B cell (primary cell): ENCODE measurements around the gene RDH8. TPM values are rescaled to one million over a fixed set of nuclear protein-coding genes. Genes with fewer than 3 reads are reported as not detected.

Source experiments
- ATAC-seq: fragments of 200-7000 bp; cut with Tn5 transposase; one replicate; pipeline ENCODE4 v1.10.0; 2021; ENCODE audit warnings: low read depth, mild to moderate bottlenecking, moderate number of reproducible peaks, moderate library complexity
- CTCF ChIA-PET: fragments of 350-600 bp; sonication (Branson Sonifier 250); formaldehyde crosslinking; loops from one replicate; lab custom pipeline; 2021; ENCODE audit warnings: antibody characterized with exemption, inconsistent platforms; lab: Charles Lee
- POLR2A ChIA-PET: fragments of 350-600 bp; sonication (Branson Sonifier 250); formaldehyde crosslinking; loops from one replicate; lab custom pipeline; 2021; ENCODE audit warnings: antibody characterized with exemption; lab: Charles Lee
- DNase-seq: peaks from one replicate; pipeline ENCODE4 v3.0.0; 2013
- H2AFZ ChIP-seq: 2 replicates; pipeline ENCODE4 v1.6.1; 2012; ENCODE audit warnings: mild to moderate bottlenecking, low read depth, low read length; ENCODE audit not compliant: insufficient read depth, poor library complexity, severe bottlenecking
- H3K27ac ChIP-seq, 2 donors: 1 replicate in 1 of 2; 2 replicates in 1 of 2; pipeline ENCODE4 v1.5.1; 2012 to 2013; ENCODE audit warnings: low read length in 2 of 2, mild to moderate bottlenecking in 2 of 2, moderate library complexity in 1 of 2
- H3K27me3 ChIP-seq, 4 experiments: fragments of 200-600 bp in 1 of 4; sonication (generic) in 1 of 4; replicated peaks in 1 of 4; 1 replicate in 2 of 4; 2 replicates in 2 of 4; pipeline versions ENCODE4 v1.6.1 to v1.7.0; 2013 to 2016; ENCODE audit warnings: low read length in 3 of 4, mild to moderate bottlenecking in 2 of 4, mixed read lengths in 1 of 4, moderate library complexity in 1 of 4; ENCODE audit not compliant: insufficient read depth in 4 of 4, control insufficient read depth in 3 of 4; ENCODE audit errors: control extremely low read depth in 1 of 4
- H3K36me3 ChIP-seq, 2 experiments: replicated peaks in 1 of 2; 1 replicate in 1 of 2; 2 replicates in 1 of 2; pipeline versions ENCODE4 v1.6.1 to v1.7.1; 2013; ENCODE audit warnings: low read length in 1 of 2; ENCODE audit not compliant: insufficient read depth in 2 of 2, control insufficient read depth in 1 of 2; ENCODE audit errors: control extremely low read depth in 1 of 2, extremely low read depth in 1 of 2
- H3K4me1 ChIP-seq, 2 donors: fragments of 200-600 bp in 1 of 2; sonication (generic) in 1 of 2; 1 replicate in 1 of 2; 2 replicates in 1 of 2; pipeline versions ENCODE4 v1.5.1 to v1.6.1; 2013 to 2017; ENCODE audit warnings: low read length in 2 of 2; ENCODE audit not compliant: control insufficient read depth in 2 of 2, insufficient read depth in 2 of 2
- H3K4me2 ChIP-seq: replicated peaks from 2 replicates; pipeline ENCODE3; 2012; ENCODE audit warnings: mild to moderate bottlenecking, low read depth, low read length; ENCODE audit not compliant: poor library complexity, severe bottlenecking
- H3K4me3 ChIP-seq, 5 experiments: fragments of 200-600 bp in 1 of 5; sonication (generic) in 1 of 5; 1 replicate in 3 of 5; 2 replicates in 2 of 5; pipeline versions ENCODE4 v1.5.1 to v1.7.0; 2011 to 2016; ENCODE audit warnings: low read length in 4 of 5, mild to moderate bottlenecking in 4 of 5, low read depth in 2 of 5, control low read depth in 1 of 5, moderate library complexity in 1 of 5; ENCODE audit not compliant: insufficient read depth in 1 of 5; ENCODE audit errors: control extremely low read depth in 1 of 5, extremely low read depth in 1 of 5
- H3K79me2 ChIP-seq: fragments of 200-600 bp; sonication (generic); one replicate; pipeline ENCODE4 v1.6.0; 2016; ENCODE audit warnings: low read length; ENCODE audit not compliant: control insufficient read depth, insufficient read depth
- H3K9ac ChIP-seq: fragments of 200-600 bp; sonication (generic); 2 replicates; pipeline ENCODE4 v1.6.1; 2017; ENCODE audit warnings: mild to moderate bottlenecking, low read length, moderate library complexity
- H3K9me3 ChIP-seq, 3 donors: one replicate each; pipeline versions ENCODE4 v1.6.1 to v1.7.1; 2013; ENCODE audit warnings: low read length in 2 of 3; ENCODE audit not compliant: control insufficient read depth in 2 of 3, insufficient read depth in 1 of 3; ENCODE audit errors: control extremely low read depth in 1 of 3
- H4K20me1 ChIP-seq: 2 replicates; pipeline ENCODE4 v1.6.0; 2012; ENCODE audit warnings: mild to moderate bottlenecking, low read length; ENCODE audit not compliant: insufficient read depth, control insufficient read depth, poor library complexity, severe bottlenecking
- H3K27ac Mint-ChIP-seq: one replicate; pipeline ENCODE4 v1.8.0; 2021; ENCODE audit warnings: mixed read lengths
- H3K27me3 Mint-ChIP-seq: one replicate; pipeline ENCODE4 v1.8.0; 2021; ENCODE audit warnings: mixed read lengths
- H3K4me1 Mint-ChIP-seq: one replicate; pipeline ENCODE4 v1.8.0; 2021; ENCODE audit warnings: mixed read lengths
- H3K4me3 Mint-ChIP-seq: one replicate; pipeline ENCODE4 v1.8.0; 2021; ENCODE audit warnings: mixed read lengths
- H3K9me3 Mint-ChIP-seq: one replicate; pipeline ENCODE4 v1.8.0; 2022; ENCODE audit warnings: mixed read lengths; ENCODE audit not compliant: insufficient read depth
- EZH2 ChIP-seq: IDR thresholded peaks from 2 replicates; pipeline ENCODE4 v1.6.1; 2012; ENCODE audit warnings: borderline replicate concordance, low read depth, mild to moderate bottlenecking, moderate library complexity, low read length; ENCODE audit not compliant: insufficient read depth, poor library complexity, severe bottlenecking
- WGBS: methylation state at CpG from one replicate; pipeline ENCODE4 v1.1.5; 2013; ENCODE audit warnings: missing lambda C conversion rate; ENCODE audit not compliant: insufficient coverage; 5-methylcytosine and 5-hydroxymethylcytosine counted together
- intact Hi-C: fragments of 100-400 bp; cut with micrococcal nuclease; formaldehyde crosslinking; loops from one replicate; pipeline ENCODE4 v1.10.0; 2022
- polyA plus RNA-seq: library from polyadenylated mRNA; depleted of rRNA; stranded (reverse); fragments of >200 nt; gene quantifications from 2 replicates; pipeline ENCODE4 v1.2.3, GENCODE V29; 2012
- total RNA-seq, 2 donors: library from RNA; stranded (reverse); fragments of 120-200 nt in 1 of 2; gene quantifications; 1 replicate in 1 of 2; 2 replicates in 1 of 2; pipeline versions ENCODE4 v1.2.3 to v1.2.4, GENCODE V29; 2013 to 2022
- TF ChIP-seq, protein P1 (sequence below): fragments of 200-600 bp; IDR thresholded peaks from one replicate; pipeline ENCODE4 v1.8.0; 2022; ENCODE audit warnings: antibody characterized with exemption, mild to moderate bottlenecking

RDH8 gene
- total and polyA plus RNA-seq, 2 donors (not counting 1 experiment from before 2014, with no cell fraction given): not detected

DNA sequence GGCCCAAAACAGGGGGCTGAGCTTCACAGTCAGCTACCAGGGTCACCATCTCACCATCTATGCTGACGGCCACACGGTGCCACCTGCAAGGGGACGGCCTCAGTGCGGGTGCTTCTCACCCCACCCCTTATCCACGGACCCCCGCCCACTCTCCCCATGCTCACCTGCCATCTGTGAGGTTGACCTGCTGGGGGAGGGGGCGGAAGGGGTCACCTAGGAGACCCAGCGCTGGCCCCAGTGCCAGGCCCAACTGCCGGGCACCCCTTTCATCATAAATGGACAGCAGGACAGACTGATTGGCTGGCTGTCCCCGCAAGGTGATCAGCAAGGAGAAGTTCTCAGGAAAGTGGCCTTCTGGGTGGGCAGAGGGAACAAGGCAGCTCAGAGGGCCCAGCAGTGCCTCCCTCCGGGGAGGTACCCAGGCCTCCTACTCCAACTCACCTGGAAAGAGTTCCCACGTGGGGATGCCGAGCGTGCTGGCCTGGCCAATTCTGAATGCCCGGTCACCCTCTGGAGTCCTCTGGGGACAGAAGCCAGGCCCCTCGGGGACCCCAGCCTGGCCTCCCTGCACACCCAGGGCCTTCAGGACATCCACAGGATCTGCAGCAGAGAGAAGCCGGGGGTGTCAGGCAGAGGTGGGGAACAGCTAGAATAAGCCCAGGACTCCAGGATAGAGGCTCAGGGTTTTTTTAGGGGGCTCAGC lies 7.5 kb upstream of the RDH8 start:
- Mint-ChIP-seq H3K4me1 (peaks cover 4% of the 10 kb centered on the region), H3K27ac (no peak overlapping the region), H3K27me3 (peaks cover 52% of the 10 kb centered on the region), H3K4me3 (no peak overlapping the region), H3K9me3 (peaks cover 3% of the 10 kb centered on the region)
- intact Hi-C loops: no loop called here
- Histone ChIP-seq H3K9me3 (peaks cover 0 to 28% (median 0%) of the 10 kb centered on the region in 3 donors), H3K4me2 (no peak overlapping the region), H3K4me1 (peaks cover 0 to 9% of the 10 kb centered on the region in 2 donors), H3K9ac (no peak overlapping the region), H3K27me3 (peaks cover 0 to 78% (median 18%) of the 10 kb centered on the region in 4 experiments), H4K20me1 (no peaks in the 10 kb centered on the region), H2AFZ (no peak overlapping the region), H3K36me3 (no peaks in the 10 kb centered on the region), H3K27ac (no peak overlapping the region), H3K4me3 (no peak overlapping the region), H3K79me2 (no peaks in the 10 kb centered on the region)
- no peak for DNase-seq
- WGBS: 81% methylated on average over 11 of the region's 17 CpGs
- POLR2A ChIA-PET: no interaction called here
- TF ChIP-seq, protein P1, sequence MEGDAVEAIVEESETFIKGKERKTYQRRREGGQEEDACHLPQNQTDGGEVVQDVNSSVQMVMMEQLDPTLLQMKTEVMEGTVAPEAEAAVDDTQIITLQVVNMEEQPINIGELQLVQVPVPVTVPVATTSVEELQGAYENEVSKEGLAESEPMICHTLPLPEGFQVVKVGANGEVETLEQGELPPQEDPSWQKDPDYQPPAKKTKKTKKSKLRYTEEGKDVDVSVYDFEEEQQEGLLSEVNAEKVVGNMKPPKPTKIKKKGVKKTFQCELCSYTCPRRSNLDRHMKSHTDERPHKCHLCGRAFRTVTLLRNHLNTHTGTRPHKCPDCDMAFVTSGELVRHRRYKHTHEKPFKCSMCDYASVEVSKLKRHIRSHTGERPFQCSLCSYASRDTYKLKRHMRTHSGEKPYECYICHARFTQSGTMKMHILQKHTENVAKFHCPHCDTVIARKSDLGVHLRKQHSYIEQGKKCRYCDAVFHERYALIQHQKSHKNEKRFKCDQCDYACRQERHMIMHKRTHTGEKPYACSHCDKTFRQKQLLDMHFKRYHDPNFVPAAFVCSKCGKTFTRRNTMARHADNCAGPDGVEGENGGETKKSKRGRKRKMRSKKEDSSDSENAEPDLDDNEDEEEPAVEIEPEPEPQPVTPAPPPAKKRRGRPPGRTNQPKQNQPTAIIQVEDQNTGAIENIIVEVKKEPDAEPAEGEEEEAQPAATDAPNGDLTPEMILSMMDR: no peak
- no peak for TF ChIP-seq EZH2
- CTCF ChIA-PET: interaction anchor here (1.6 kb wide), 1 partner anchor 22 kb away, joined by 5 read pairs; no protein-coding TSS in a partner anchor
- ATAC-seq: no peak

DNA sequence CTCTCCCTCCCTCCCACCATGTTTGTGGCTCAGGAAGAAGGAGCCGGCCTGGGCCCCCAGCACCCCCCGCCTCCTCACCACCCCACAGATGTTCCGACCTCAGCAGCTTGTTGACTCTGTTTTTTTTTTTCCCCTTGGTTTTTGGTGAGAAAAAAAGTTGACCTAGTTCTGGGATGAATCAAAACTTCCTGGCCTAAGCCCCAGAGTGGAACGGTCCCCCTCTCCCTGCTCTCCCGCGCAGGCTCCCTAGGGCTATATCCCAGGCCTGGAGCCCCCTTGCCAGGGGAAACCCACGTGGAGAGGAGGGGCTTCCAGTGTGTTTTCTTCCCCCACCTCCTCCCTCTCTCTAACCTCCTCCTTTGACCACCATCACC lies 7.0 kb upstream of the RDH8 start:
- H3K79me2 ChIP-seq: no peaks in the 10 kb centered on the region
- no peak overlapping the region for H3K4me2 ChIP-seq
- no peaks in the 10 kb centered on the region for H4K20me1 ChIP-seq
- DNase-seq (no peak), ATAC-seq (no peak)
- H3K36me3 ChIP-seq: no peaks in the 10 kb centered on the region
- H3K9me3 ChIP-seq: peaks cover 0 to 31% (median 0%) of the 10 kb centered on the region in 3 donors
- TF ChIP-seq, protein P1: no peak
- no peak for TF ChIP-seq EZH2
- peaks cover 0 to 9% of the 10 kb centered on the region in 2 donors for H3K4me1 ChIP-seq
- ChIA-PET POLR2A (no interaction called here), CTCF (interaction anchor here (1.6 kb wide), 1 partner anchor 21 kb away, joined by 5 read pairs; no protein-coding TSS in a partner anchor)
- peaks cover 0 to 80% (median 17%) of the 10 kb centered on the region in 4 experiments for H3K27me3 ChIP-seq
- WGBS: 0% methylated on average over 1 of the region's 7 CpGs
- H3K4me3 Mint-ChIP-seq: no peak overlapping the region
- H3K27ac ChIP-seq: no peak overlapping the region
- H3K27ac Mint-ChIP-seq: no peak overlapping the region
- intact Hi-C loops: no loop called here
- H2AFZ ChIP-seq: no peak overlapping the region
- no peak overlapping the region for H3K9ac ChIP-seq
- H3K4me3 ChIP-seq: no peak overlapping the region
- peaks cover 57% of the 10 kb centered on the region for H3K27me3 Mint-ChIP-seq
- peaks cover 3% of the 10 kb centered on the region for H3K9me3 Mint-ChIP-seq
- peaks cover 4% of the 10 kb centered on the region for H3K4me1 Mint-ChIP-seq
